ENCODE results near the gene STK32B.

Gene STK32B

DNA sequence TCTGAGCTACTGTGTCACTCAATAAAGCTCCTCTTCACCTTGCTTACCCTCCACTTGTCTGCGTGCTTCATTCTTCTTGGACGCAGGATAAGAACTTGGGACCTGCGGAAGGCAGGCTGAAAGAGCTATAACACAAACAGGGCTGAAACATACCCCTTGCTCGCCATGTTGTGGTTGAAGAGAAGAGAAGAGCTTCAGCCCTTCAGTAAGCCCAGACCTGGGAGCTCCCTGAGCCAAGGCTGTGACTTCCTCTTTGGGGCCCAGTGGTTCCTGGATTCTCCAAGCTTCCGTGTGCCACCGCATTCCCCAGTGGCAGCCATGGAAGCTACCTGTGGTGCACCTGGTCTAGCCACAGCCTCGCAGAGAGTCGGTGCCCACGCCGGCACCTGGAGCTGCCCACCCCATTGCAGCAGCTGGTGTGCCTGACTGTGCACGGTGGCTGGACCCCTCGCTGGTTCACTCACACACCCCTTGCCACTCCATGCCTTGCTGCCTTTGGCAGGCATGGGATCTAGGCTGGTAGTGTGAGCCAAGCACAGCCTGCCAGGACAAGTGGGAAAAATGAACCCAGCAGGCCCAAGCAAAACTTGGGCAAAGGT is 496.5 kb downstream of the STK32B start:
- TF ChIP-seq CTCF (IDR thresholded peaks at IDR 0.05; ENCODE audit: low read depth, low read length, missing control alignments): no peak
- H3K4me3 ChIP-seq (replicated peaks; ENCODE audit: low read depth, low read length): no peak overlapping the region
- no peak for DNase-seq (ENCODE audit: extremely low read depth, low read depth)
